Ovary (tissue), 9 donors: ENCODE results near the gene STAT5A. TPM values are rescaled to one million over a fixed set of nuclear protein-coding genes. Genes with fewer than 3 reads are reported as not detected.

Source experiments
- DNase-seq, 5 donors: peaks; one replicate each; pipeline ENCODE4 v3.0.0-alpha.2; 2019 to 2020
- H3K27ac ChIP-seq, 2 donors: fragments of 200-600 bp; one replicate each; pipeline versions ENCODE4 v1.5.1 to v1.8.0; 2019 to 2022
- H3K27me3 ChIP-seq: fragments of 200-600 bp; one replicate; pipeline ENCODE4 v1.8.0; 2022
- H3K36me3 ChIP-seq: fragments of 200-600 bp; sonication (generic); one replicate; pipeline ENCODE4 v1.5.1; 2019
- H3K4me1 ChIP-seq: one replicate; pipeline ENCODE4 v1.8.1; 2013; ENCODE audit warnings: mild to moderate bottlenecking, moderate library complexity; ENCODE audit not compliant: insufficient read depth
- H3K4me3 ChIP-seq: fragments of 200-600 bp; sonication (generic); one replicate; pipeline ENCODE4 v1.5.1; 2017
- H3K9me3 ChIP-seq, 2 donors: fragments of 200-600 bp in 1 of 2; sonication (generic) in 1 of 2; one replicate each; pipeline versions ENCODE4 v1.5.1 to v1.8.1; 2013 to 2019; ENCODE audit warnings: mild to moderate bottlenecking in 1 of 2, moderate library complexity in 1 of 2
- EP300 ChIP-seq: sonication (generic); formaldehyde crosslinking; IDR thresholded peaks from one replicate; pipeline ENCODE4 v1.6.1; 2017; ENCODE audit warnings: antibody characterized with exemption
- POLR2A ChIP-seq: fragments of 450-650 bp; IDR thresholded peaks from one replicate; pipeline ENCODE4 v1.6.1; 2017; ENCODE audit warnings: antibody characterized with exemption, mild to moderate bottlenecking, moderate library complexity
- WGBS, 3 donors: extraction: QIAGEN DNeasy Blood & Tissue Kit in 1 of 3; methylation state at CpG; one replicate each; pipeline versions ENCODE4 v1.1.5 to v1.1.7; 2013 to 2017; 5-methylcytosine and 5-hydroxymethylcytosine counted together
- intact Hi-C, 4 donors: fragments of 100-400 bp; cut with DNase I; formaldehyde crosslinking; loops; one replicate each; pipeline versions ENCODE4 v1.11.0 to v1.15.1; 2022 to 2023
- polyA plus RNA-seq, 2 donors: library from polyadenylated mRNA; stranded (reverse); fragments of 200-250 nt in 1 of 2; fragments of 350-450 nt in 1 of 2; fragmentation: Illumina TruSeq in 1 of 2; extraction: RNeasy Lipid Tissue Mini Kit (QIAGEN cat#74804) in 1 of 2; gene quantifications; one replicate each; pipeline ENCODE4 v1.2.3, GENCODE V29; 2013 to 2014
- total RNA-seq, 7 donors: library from RNA; depleted of rRNA in 2 of 7; stranded (reverse); fragments of >200 nt in 2 of 7; fragmentation: NEBNext Ultra II Directional in 3 of 7; extraction: Animal tissue kit (Norgen Biotek cat#: 25700) in 3 of 7; gene quantifications; one replicate each; pipeline versions ENCODE4 v1.1.0 to v1.2.4, GENCODE V29; 2016 to 2023
- TF ChIP-seq, protein P1 (sequence below), 3 donors: fragments of 450-650 bp in 2 of 3; fragments of 200-600 bp in 1 of 3; IDR thresholded peaks; one replicate each; pipeline versions ENCODE4 v1.5.1 to v1.8.0; 2016 to 2022; ENCODE audit warnings: antibody characterized with exemption in 3 of 3, mild to moderate bottlenecking in 1 of 3
- donor health status: DM: no; HTN: no; CAD: no; lungs with moderate emphysema.
- donor health status: DM: no; HTN: no; CAD: no.
- donor health status: Bipolar disorder and iron deficiency.
- donor health status: DM: yes; HTN: yes; CAD: no.
- donor health status: DM: no; HTN: no; CAD: no.
- donor health status: DM: yes; HTN: yes; CAD: no.

The STAT5A gene
- total and polyA plus RNA-seq, 9 donors, result 19.5 to 82.8 (median 51.4) TPM

DNA sequence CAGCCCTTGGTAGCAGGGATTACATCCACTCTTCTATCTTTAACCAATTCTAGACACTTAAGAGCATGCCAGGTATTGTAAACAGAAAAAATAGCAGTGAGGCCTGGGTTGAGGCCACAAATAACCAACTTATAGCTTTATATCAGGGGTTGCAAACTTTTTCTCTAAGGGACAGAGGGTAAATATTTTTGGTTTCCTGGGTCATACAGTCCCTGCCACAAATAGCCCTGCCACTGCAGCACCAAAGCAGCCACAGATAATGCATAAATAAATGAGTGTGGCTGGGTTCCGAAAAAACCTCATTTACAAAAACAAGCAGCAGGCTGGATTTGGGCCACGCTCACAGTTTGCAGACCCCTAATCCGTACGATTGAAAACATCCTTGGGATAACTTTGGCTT, 53.3 kb downstream of the STAT5A start:
- intact Hi-C loops, result no loop called here
- Histone ChIP-seq H3K9me3 (no peaks in the 10 kb centered on the region), H3K27ac (no peak overlapping the region), H3K27me3 (no peaks in the 10 kb centered on the region), H3K4me3 (no peak overlapping the region), H3K4me1 (no peaks in the 10 kb centered on the region), H3K36me3 (no peaks in the 10 kb centered on the region)
- TF ChIP-seq POLR2A (no peak), EP300 (no peak)
- TF ChIP-seq, protein P1, sequence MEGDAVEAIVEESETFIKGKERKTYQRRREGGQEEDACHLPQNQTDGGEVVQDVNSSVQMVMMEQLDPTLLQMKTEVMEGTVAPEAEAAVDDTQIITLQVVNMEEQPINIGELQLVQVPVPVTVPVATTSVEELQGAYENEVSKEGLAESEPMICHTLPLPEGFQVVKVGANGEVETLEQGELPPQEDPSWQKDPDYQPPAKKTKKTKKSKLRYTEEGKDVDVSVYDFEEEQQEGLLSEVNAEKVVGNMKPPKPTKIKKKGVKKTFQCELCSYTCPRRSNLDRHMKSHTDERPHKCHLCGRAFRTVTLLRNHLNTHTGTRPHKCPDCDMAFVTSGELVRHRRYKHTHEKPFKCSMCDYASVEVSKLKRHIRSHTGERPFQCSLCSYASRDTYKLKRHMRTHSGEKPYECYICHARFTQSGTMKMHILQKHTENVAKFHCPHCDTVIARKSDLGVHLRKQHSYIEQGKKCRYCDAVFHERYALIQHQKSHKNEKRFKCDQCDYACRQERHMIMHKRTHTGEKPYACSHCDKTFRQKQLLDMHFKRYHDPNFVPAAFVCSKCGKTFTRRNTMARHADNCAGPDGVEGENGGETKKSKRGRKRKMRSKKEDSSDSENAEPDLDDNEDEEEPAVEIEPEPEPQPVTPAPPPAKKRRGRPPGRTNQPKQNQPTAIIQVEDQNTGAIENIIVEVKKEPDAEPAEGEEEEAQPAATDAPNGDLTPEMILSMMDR (IDR thresholded peaks at IDR 0.05), result no peak
- WGBS, 3 donors, result 51 to 73% (median 61%) methylated on average over 4 of the region's 4 CpGs
- no peak for DNase-seq

DNA sequence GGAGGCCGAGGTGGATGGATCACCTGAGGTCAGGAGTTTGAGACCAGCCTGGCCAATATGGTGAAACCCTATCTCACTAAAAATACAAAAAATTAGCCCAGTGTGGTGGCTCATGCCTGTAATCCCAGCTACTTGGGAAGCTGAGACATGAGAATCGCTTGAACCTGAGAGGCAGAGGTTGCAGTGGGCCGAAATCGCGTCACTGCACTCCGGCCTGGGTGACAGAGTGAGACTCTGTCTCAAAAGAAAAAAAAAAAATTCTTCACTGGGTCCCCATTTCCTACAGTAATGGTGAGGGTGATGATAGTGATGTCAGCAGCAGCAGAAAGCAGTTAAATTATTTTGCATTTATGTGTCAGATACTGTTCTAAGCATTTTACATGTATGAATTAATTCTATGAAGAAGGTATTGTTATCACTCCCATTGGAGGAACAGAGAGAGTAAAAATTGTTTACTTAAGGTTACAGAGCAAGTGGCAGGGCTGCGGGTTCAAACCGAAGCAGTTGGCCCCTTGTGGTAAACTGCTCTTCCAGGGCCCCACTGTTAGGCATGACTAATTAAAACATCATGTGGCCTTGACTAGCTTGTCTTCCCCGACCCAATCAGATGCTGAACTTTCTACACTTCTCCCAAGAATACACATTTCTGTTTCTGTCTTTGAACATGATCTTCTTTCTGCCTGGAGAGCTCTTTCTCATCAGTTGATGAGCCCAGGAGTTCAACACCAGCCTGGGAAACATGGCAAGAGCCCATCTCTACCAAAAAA, 54.1 kb downstream of the STAT5A start:
- Histone ChIP-seq H3K36me3 (no peaks in the 10 kb centered on the region), H3K4me3 (no peak overlapping the region), H3K27ac (no peak overlapping the region), H3K4me1 (no peaks in the 10 kb centered on the region), H3K27me3 (no peaks in the 10 kb centered on the region), H3K9me3 (no peaks in the 10 kb centered on the region)
- TF ChIP-seq, protein P1 (IDR thresholded peaks at IDR 0.05), result no peak
- no peak for TF ChIP-seq POLR2A
- no peak for TF ChIP-seq EP300
- intact Hi-C loops, result no loop called here
- no peak for DNase-seq
- 81 to 82% (median 81%) methylated on average over 9 of the region's 9 CpGs for WGBS, 3 donors

DNA sequence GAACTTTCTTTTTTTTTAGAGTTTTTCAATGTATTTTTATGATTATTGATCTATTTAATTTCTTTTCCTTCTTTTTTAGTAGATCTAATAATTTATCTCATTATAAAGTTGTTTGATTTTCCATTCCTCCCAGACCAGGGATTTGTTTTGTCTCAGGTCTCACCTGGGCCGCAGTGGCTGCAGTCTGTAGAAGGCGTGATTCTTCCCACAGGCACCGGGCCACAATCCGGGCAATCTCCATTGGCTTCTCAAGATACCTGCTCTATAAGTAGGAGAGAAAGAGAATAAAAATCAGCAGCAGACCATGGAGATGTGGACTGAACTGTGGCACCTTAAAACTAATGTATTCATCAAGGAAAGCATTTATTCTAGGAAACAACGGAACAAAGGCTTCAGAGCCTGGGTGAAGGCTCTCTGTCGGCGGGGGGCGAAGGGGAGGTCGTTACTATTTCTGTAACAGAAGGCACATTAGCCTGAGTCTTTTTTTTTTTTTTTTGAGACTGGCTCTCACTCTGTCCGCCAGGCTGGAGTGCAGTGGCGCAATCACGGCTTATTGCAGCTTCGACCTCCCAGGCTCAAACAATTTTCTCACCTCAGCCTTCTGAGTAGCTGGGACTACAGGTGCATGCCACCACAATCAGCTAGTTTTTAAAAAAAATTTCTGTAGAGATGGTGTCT, 57.2 kb downstream of the STAT5A start:
- no peak overlapping the region for H3K4me3 ChIP-seq
- whole genome bisulfite sequencing, 3 donors, result 84 to 86% (median 86%) methylated on average over 13 of the region's 13 CpGs
- no peak overlapping the region for H3K27ac ChIP-seq
- DNase-seq, result no peak
- H3K9me3 ChIP-seq, result no peaks in the 10 kb centered on the region
- TF ChIP-seq POLR2A, result no peak
- TF ChIP-seq, protein P1 (IDR thresholded peaks at IDR 0.05), result no peak
- TF ChIP-seq EP300, result no peak
- H3K4me1 ChIP-seq, result peaks cover 6% of the 10 kb centered on the region
- H3K36me3 ChIP-seq, result no peaks in the 10 kb centered on the region
- intact Hi-C loops, result no loop called here
- no peaks in the 10 kb centered on the region for H3K27me3 ChIP-seq

DNA sequence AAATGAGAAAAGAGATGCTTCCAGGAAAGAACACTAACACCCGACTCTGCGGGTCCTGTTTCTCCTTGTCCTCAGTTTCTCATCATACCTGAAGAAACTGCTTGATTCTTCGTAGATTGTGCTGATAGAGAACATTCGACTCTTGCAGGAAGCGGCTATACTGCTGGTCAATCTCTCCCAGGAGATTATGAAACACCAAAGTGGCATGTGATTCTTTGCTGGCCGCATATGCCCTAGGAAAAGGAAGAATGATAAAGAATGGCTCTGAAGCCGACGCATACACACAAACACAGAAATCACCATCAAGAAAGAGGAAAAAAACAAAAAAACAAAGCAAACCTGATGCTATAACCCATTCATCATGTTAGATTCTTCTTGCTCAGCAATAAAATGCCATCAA, 58.2 kb downstream of the STAT5A start:
- Histone ChIP-seq H3K9me3 (no peaks in the 10 kb centered on the region), H3K27ac (no peak overlapping the region), H3K27me3 (no peaks in the 10 kb centered on the region), H3K4me1 (peaks cover 6% of the 10 kb centered on the region), H3K36me3 (no peaks in the 10 kb centered on the region), H3K4me3 (no peak overlapping the region)
- intact Hi-C loops, result no loop called here
- TF ChIP-seq, protein P1 (IDR thresholded peaks at IDR 0.05), result no peak
- WGBS, 3 donors, result 92 to 96% (median 94%) methylated on average over 8 of the region's 8 CpGs
- DNase-seq, result no peak
